CD4-positive, CD25-positive, alpha-beta regulatory T cell (primary cell): ENCODE measurements around the gene EPHA5. TPM values are rescaled to one million over a fixed set of nuclear protein-coding genes. Genes with fewer than 3 reads are reported as not detected.

Experiments
- ATAC-seq, 2 donors: fragments of 150-1000 bp; cut with Tn5 transposase; one replicate each; pipeline ENCODE4 v1.10.0; 2021; ENCODE audit warnings: low read depth in 2 of 2, moderate number of reproducible peaks in 2 of 2, moderate library complexity in 1 of 2
- DNase-seq, 3 donors: peaks; one replicate each; pipeline versions ENCODE4 v3.0.0 to v3.0.0-alpha.2; 2012 to 2022; ENCODE audit warnings: mixed read lengths in 1 of 3
- H3K27ac ChIP-seq: one replicate; pipeline ENCODE4 v1.7.0; 2013; ENCODE audit warnings: mild to moderate bottlenecking, low read length; ENCODE audit not compliant: insufficient read depth, poor library complexity, severe bottlenecking
- H3K27me3 ChIP-seq: one replicate; pipeline ENCODE4 v1.7.0; 2013; ENCODE audit warnings: low read length; ENCODE audit not compliant: control insufficient read depth, insufficient read depth
- H3K36me3 ChIP-seq: one replicate; pipeline ENCODE4 v1.7.0; 2013; ENCODE audit warnings: mild to moderate bottlenecking, low read length, moderate library complexity; ENCODE audit not compliant: control insufficient read depth, insufficient read depth
- H3K4me1 ChIP-seq: 2 replicates; pipeline ENCODE4 v1.7.0; 2013; ENCODE audit warnings: mild to moderate bottlenecking, low read length; ENCODE audit not compliant: insufficient read depth, control insufficient read depth, poor library complexity, severe bottlenecking
- H3K4me3 ChIP-seq: one replicate; pipeline ENCODE4 v1.7.0; 2013; ENCODE audit warnings: low read depth, mild to moderate bottlenecking, low read length, moderate library complexity
- H3K9me3 ChIP-seq, 2 experiments: 1 replicate in 1 of 2; 2 replicates in 1 of 2; pipeline ENCODE4 v1.7.0; 2013; ENCODE audit warnings: low read length in 2 of 2, mild to moderate bottlenecking in 1 of 2, moderate library complexity in 1 of 2; ENCODE audit not compliant: control insufficient read depth in 2 of 2
- H3K27ac Mint-ChIP-seq, 3 donors: one replicate each; pipeline ENCODE4 v1.8.0; 2020 to 2022; ENCODE audit warnings: mild to moderate bottlenecking in 3 of 3, mixed read lengths in 3 of 3, moderate library complexity in 2 of 3
- H3K27me3 Mint-ChIP-seq: one replicate; pipeline ENCODE4 v1.8.0; 2022; ENCODE audit warnings: mild to moderate bottlenecking, mixed read lengths
- H3K36me3 Mint-ChIP-seq: one replicate; pipeline ENCODE4 v1.8.0; 2020; ENCODE audit warnings: mixed read lengths
- H3K4me1 Mint-ChIP-seq, 4 donors: one replicate each; pipeline ENCODE4 v1.8.0; 2020 to 2022; ENCODE audit warnings: mixed read lengths in 4 of 4, mild to moderate bottlenecking in 1 of 4
- H3K4me3 Mint-ChIP-seq, 4 donors: one replicate each; pipeline ENCODE4 v1.8.0; 2020 to 2022; ENCODE audit warnings: mild to moderate bottlenecking in 4 of 4, mixed read lengths in 4 of 4, moderate library complexity in 3 of 4
- H3K9me3 Mint-ChIP-seq, 7 donors: one replicate each; pipeline ENCODE4 v1.8.0; 2020 to 2022; ENCODE audit warnings: mixed read lengths in 7 of 7, mild to moderate bottlenecking in 3 of 7, moderate library complexity in 2 of 7
- polyA plus RNA-seq, 4 donors: library from polyadenylated mRNA; unstranded; fragments of 300-500 nt; fragmentation: Illumina TruSeq; gene quantifications; one replicate each; pipeline ENCODE4 v1.2.3, GENCODE V29; 2021
- total RNA-seq: library from RNA; stranded (reverse); gene quantifications from one replicate; pipeline ENCODE4 v1.2.3, GENCODE V29; 2022

The EPHA5 gene
- total and polyA plus RNA-seq, 5 donors from 2014 or later: not detected

- no peak overlapping the region for H3K27ac Mint-ChIP-seq
- Histone ChIP-seq H3K36me3 (no peaks in the 10 kb centered on the region), H3K27me3 (no peaks in the 10 kb centered on the region), H3K27ac (no peak overlapping the region), H3K4me1 (no peaks in the 10 kb centered on the region), H3K9me3 (peaks cover 0 to 2% of the 10 kb centered on the region in 2 experiments), H3K4me3 (no peak overlapping the region)
- H3K36me3 Mint-ChIP-seq: no peaks in the 10 kb centered on the region
- DNase-seq (no peak), ATAC-seq (no peak)
- H3K4me1 Mint-ChIP-seq: no peaks in the 10 kb centered on the region
- no peaks in the 10 kb centered on the region for H3K27me3 Mint-ChIP-seq
- H3K4me3 Mint-ChIP-seq: no peak overlapping the region
- peaks cover 0 to 10% (median 3%) of the 10 kb centered on the region in 7 donors for H3K9me3 Mint-ChIP-seq
These were observed 46.8 kb downstream of the EPHA5 start for GRCh38 chr4:65623506-65623905.

GRCh38 chr4:65617416-65617815, 52.9 kb downstream of the EPHA5 start:
- no peaks in the 10 kb centered on the region for H3K27me3 ChIP-seq
- H3K9me3 ChIP-seq: peaks cover 0 to 3% of the 10 kb centered on the region in 2 experiments
- Mint-ChIP-seq H3K36me3 (no peaks in the 10 kb centered on the region), H3K27ac (no peak overlapping the region), H3K4me1 (no peaks in the 10 kb centered on the region), H3K27me3 (no peaks in the 10 kb centered on the region), H3K9me3 (peaks cover 0 to 13% (median 3%) of the 10 kb centered on the region in 7 donors), H3K4me3 (no peak overlapping the region)
- DNase-seq (no peak), ATAC-seq (no peak)
- no peaks in the 10 kb centered on the region for H3K4me1 ChIP-seq
- no peaks in the 10 kb centered on the region for H3K36me3 ChIP-seq
- H3K4me3 ChIP-seq: no peak overlapping the region
- H3K27ac ChIP-seq: no peak overlapping the region

GRCh38 chr4:65604515-65604914, 65.8 kb downstream of the EPHA5 start:
- Histone ChIP-seq H3K27me3 (no peaks in the 10 kb centered on the region), H3K27ac (no peak overlapping the region), H3K36me3 (no peaks in the 10 kb centered on the region), H3K4me1 (no peaks in the 10 kb centered on the region), H3K9me3 (peaks cover 3 to 4% of the 10 kb centered on the region in 2 experiments), H3K4me3 (no peak overlapping the region)
- no peak for ATAC-seq
- Mint-ChIP-seq H3K4me1 (no peaks in the 10 kb centered on the region), H3K9me3 (peaks cover 0 to 26% (median 7%) of the 10 kb centered on the region in 7 donors), H3K36me3 (no peaks in the 10 kb centered on the region), H3K4me3 (no peak overlapping the region), H3K27ac (no peak overlapping the region), H3K27me3 (no peaks in the 10 kb centered on the region)
- no peak for DNase-seq

GRCh38 chr4:65600656-65601055, 69.6 kb downstream of the EPHA5 start:
- no peak overlapping the region for H3K27ac ChIP-seq
- H3K36me3 ChIP-seq: no peaks in the 10 kb centered on the region
- Mint-ChIP-seq H3K36me3 (peaks cover 4% of the 10 kb centered on the region), H3K27ac (no peak overlapping the region), H3K4me1 (no peaks in the 10 kb centered on the region), H3K4me3 (no peak overlapping the region), H3K27me3 (no peaks in the 10 kb centered on the region), H3K9me3 (peaks cover 4 to 30% (median 11%) of the 10 kb centered on the region in 7 donors)
- no peaks in the 10 kb centered on the region for H3K4me1 ChIP-seq
- no peak overlapping the region for H3K4me3 ChIP-seq
- H3K27me3 ChIP-seq: no peaks in the 10 kb centered on the region
- DNase-seq: no peak
- no peak for ATAC-seq
- peaks cover 8 to 14% of the 10 kb centered on the region in 2 experiments for H3K9me3 ChIP-seq

GRCh38 chr4:65599340-65599739, 70.9 kb downstream of the EPHA5 start:
- Histone ChIP-seq H3K27ac (no peak overlapping the region), H3K4me3 (no peak overlapping the region), H3K27me3 (no peaks in the 10 kb centered on the region), H3K9me3 (peaks cover 8 to 14% of the 10 kb centered on the region in 2 experiments), H3K4me1 (no peaks in the 10 kb centered on the region), H3K36me3 (no peaks in the 10 kb centered on the region)
- Mint-ChIP-seq H3K27ac (no peak overlapping the region), H3K4me3 (no peak overlapping the region), H3K9me3 (peaks cover 3 to 26% (median 8%) of the 10 kb centered on the region in 7 donors), H3K36me3 (peaks cover 4% of the 10 kb centered on the region), H3K4me1 (no peaks in the 10 kb centered on the region), H3K27me3 (no peaks in the 10 kb centered on the region)
- ATAC-seq (no peak), DNase-seq (no peak)

- H3K4me1 Mint-ChIP-seq: no peaks in the 10 kb centered on the region
- Histone ChIP-seq H3K4me3 (no peak overlapping the region), H3K9me3 (peaks cover 8 to 14% of the 10 kb centered on the region in 2 experiments), H3K4me1 (no peaks in the 10 kb centered on the region), H3K27me3 (no peaks in the 10 kb centered on the region), H3K27ac (no peak overlapping the region), H3K36me3 (no peaks in the 10 kb centered on the region)
- ATAC-seq (no peak), DNase-seq (no peak)
- no peaks in the 10 kb centered on the region for H3K27me3 Mint-ChIP-seq
- H3K27ac Mint-ChIP-seq: no peak overlapping the region
- H3K4me3 Mint-ChIP-seq: no peak overlapping the region
- H3K9me3 Mint-ChIP-seq: peaks cover 3 to 28% (median 8%) of the 10 kb centered on the region in 7 donors
- H3K36me3 Mint-ChIP-seq: peaks cover 4% of the 10 kb centered on the region
These were observed 72.6 kb downstream of the EPHA5 start for GRCh38 chr4:65597697-65598096.

GRCh38 chr4:65592089-65592488, 78.2 kb downstream of the EPHA5 start:
- Histone ChIP-seq H3K9me3 (peaks cover 3 to 10% of the 10 kb centered on the region in 2 experiments), H3K27ac (no peak overlapping the region), H3K4me3 (no peak overlapping the region), H3K36me3 (no peaks in the 10 kb centered on the region), H3K27me3 (no peaks in the 10 kb centered on the region), H3K4me1 (no peaks in the 10 kb centered on the region)
- Mint-ChIP-seq H3K4me3 (no peak overlapping the region), H3K36me3 (peaks cover 3% of the 10 kb centered on the region), H3K27me3 (no peaks in the 10 kb centered on the region), H3K9me3 (peaks cover 3 to 14% (median 5%) of the 10 kb centered on the region in 7 donors), H3K4me1 (no peaks in the 10 kb centered on the region), H3K27ac (no peak overlapping the region)
- ATAC-seq (no peak), DNase-seq (no peak)

GRCh38 chr4:65589921-65590320, 80.4 kb downstream of the EPHA5 start:
- H3K4me3 Mint-ChIP-seq: no peak overlapping the region

More at GRCh38 chr4:65589921-65590320, 80.4 kb downstream of the EPHA5 start:
- Mint-ChIP-seq H3K27me3 (no peaks in the 10 kb centered on the region), H3K27ac (no peak overlapping the region), H3K9me3 (peaks cover 0 to 10% (median 5%) of the 10 kb centered on the region in 7 donors), H3K4me1 (no peaks in the 10 kb centered on the region), H3K36me3 (no peaks in the 10 kb centered on the region)
- Histone ChIP-seq H3K27ac (no peak overlapping the region), H3K27me3 (no peaks in the 10 kb centered on the region), H3K9me3 (no peaks in the 10 kb centered on the region), H3K4me1 (no peaks in the 10 kb centered on the region), H3K36me3 (no peaks in the 10 kb centered on the region), H3K4me3 (no peak overlapping the region)
- DNase-seq (no peak), ATAC-seq (no peak)
